Left cardiac atrium (tissue), 4 donors: Measurements from ENCODE around the gene OGDH. TPM values are rescaled to one million over a fixed set of nuclear protein-coding genes. Genes with fewer than 3 reads are reported as not detected.
"Not testable (repeated sequence)": the region's sequence is repeated elsewhere in the genome, so short reads cannot be mapped to it uniquely, and the experiment has no call there.

Experiments
- ATAC-seq, 2 donors: fragments of 200-7000 bp; cut with Tn5 transposase; one replicate each; pipeline ENCODE4 v1.9.1; 2020; ENCODE audit warnings: mild to moderate bottlenecking in 2 of 2, moderate library complexity in 2 of 2
- DNase-seq: peaks from one replicate; pipeline ENCODE4 v3.0.0-alpha.2; 2020
- intact Hi-C, 2 donors: fragments of 100-400 bp; cut with DNase I; formaldehyde crosslinking; loops; one replicate each; pipeline versions ENCODE4 v1.14.1 to v1.15.1; 2022 to 2023
- total RNA-seq, 2 donors: library from RNA; stranded (reverse); fragmentation: NEBNext Ultra II Directional; extraction: Animal tissue kit (Norgen Biotek cat#: 25700); gene quantifications; one replicate each; pipeline ENCODE4 v1.2.1, GENCODE V29; 2021
- donor health status: DM: no; HTN: yes; CAD: no.
- donor health status: DM: no; HTN: yes; CAD: no; lungs with severe emphysema.
- donor health status: DM: yes; HTN: yes; CAD: no.
- donor health status: Dilated cardiomyopathy.

Gene OGDH
- total RNA-seq, 2 donors from 2014 or later, result 343 to 358 TPM

DNA sequence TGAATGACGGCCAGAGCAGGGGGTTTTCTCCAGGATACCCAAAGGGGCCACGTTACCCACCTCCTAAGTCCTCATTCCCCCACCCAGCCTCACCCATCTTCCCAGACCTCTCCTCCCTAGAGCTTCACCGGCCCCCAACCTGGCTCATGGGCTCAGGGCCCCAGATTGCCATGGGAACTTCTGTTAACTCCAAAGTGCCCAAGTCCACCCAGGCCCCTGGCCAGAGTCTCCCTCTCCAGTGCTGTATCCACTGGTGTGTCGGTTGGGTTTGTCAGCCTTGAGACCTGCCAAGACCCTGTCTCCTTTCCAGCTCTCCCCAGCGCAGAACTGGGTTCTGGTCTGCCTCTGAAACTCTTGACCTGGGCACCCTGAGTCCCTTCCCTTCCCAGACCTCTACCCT lies 105.1 kb downstream of the OGDH start:
- ATAC-seq (no peak), DNase-seq (no peak)
- intact Hi-C loops, result no loop called here

DNA sequence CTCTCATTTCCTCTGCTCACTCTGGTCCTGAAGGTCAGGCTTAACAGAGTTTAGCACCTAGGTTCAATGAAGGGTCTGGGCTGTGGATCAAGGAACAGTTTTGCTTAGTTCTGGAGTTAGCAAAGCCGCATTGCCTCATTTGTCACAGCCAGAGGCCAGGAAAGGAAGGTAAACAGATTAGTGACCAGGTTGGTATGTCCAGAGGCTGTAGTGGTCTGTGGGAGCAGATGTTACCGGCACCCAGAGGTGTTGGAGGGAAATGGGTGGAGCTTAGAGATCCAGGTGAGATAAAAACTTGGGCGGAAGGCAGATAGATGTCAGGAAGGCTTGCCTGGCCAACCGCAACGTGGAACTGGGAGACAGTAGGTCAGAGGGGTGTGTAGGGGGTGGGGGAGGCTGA lies 105.6 kb downstream of the OGDH start:
- DNase-seq, result no peak
- ATAC-seq, result no peak
- intact Hi-C loops, result no loop called here

DNA sequence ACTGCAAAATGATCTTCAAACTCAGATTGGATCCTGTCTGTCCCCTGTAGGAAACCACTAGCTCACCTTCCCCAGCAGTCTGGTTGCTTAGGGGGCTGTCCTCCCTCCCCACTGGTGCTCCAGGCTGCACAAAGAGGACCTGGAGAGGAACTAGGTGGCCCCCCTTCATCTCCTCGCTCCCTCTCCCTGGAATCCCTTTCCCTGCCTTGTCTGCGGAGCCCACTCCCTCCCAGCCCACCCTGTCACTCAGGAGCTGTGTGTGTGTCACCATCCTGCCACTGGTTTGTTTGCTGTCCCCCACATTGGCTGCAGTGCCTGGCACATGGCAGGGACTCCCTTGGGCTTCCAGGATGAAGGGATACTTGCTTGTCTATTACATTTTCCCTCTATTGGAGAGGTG lies 106.7 kb downstream of the OGDH start:
- intact Hi-C loops, result no loop called here
- DNase-seq, result no peak

DNA sequence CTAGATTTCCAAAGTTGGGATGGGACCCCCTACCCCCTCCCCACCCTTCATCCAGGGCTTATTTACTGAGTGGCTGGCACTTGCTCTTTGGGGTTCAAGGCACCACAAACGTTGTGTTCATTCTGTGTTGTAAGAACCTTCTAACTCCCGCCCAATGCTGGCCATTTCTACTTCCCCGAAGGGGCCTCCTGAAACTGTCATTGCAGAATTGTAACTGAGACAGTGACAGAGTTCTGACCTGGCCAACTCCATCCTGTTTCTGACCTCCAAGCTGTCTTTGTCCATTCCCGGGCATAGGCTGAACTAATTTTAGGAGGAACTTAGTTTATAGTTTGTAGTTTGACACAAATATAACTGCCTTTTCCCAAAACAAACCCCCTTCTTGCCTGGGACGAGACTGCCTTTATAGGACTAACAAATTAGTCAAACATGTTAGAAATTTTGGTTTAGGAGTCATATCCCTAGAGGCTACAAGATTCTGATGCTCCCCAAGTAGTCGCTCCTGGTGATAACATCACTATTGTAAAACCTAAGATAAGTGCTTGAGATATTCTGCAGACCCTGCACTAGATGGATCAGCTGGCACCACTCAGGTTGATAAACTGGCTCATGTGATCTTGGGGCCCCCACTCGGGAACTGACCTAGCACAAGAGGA lies 107.4 kb downstream of the OGDH start:
- DNase-seq, result no peak
- intact Hi-C loops, result no loop called here
- no peak for ATAC-seq

More for the DNA sequence above, 106.7 kb downstream of the OGDH start:
- ATAC-seq, result no peak

DNA sequence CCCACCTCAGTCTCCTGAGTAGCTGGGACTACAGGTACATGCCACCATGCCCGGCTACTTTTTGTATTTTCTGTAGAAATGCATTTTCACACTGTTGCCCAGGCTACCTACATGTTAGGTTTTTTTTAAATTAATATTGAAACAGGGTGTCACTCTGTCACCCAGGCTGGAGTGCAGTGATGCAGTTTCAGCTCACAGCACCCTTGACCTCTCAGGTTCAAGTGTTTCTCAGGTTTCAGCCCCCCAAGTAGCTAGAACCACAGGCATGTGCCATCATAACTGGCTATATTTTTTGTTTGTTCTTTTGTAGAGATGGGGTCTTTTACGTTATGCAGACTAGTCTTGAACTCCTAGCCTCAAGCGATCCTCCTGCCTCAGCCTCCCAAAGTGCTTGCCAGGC lies 109.8 kb downstream of the OGDH start:
- intact Hi-C loops, result no loop called here

DNA sequence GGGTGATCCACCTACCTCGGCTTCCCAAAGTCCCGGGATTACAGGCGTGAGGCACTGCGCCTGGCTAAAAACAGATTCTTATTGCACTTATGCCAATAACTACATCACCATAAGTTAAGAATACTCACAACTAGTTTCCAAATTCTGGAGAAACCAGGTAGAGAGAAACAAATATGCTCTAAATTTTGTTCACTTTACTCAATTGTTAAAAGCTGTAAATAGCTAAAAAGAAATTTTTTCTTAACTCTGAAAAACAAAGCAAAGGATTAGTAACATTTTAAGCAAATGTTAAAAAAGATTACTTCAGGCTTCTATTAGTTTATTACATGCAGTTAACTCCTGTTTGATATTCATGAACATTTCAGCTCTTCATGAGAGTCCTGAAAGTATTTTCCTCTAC lies 113.9 kb downstream of the OGDH start:
- DNase-seq (no peak), ATAC-seq (no peak)
- intact Hi-C loops, result no loop called here

More for the DNA sequence above, 109.8 kb downstream of the OGDH start:
- DNase-seq (no peak), ATAC-seq (no peak)

DNA sequence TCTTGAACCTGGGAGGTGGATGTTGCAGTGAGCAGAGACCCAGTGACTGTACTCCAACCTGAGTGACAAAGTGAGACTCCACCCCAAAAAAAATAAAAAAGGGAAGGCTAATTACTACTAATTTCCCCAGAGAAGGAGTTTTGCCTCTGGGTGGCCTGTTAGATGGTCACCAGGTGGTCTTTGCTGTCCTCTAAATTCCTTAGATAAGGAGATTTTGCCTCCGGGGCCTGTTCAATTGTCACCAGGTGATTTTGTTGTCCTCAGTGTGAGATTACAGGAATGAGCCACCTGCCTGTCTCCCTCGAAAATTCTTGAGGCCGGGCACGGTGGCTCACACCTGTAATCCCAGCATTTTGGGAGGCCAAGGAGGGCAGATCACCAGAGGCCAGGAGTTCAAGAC lies 117.8 kb downstream of the OGDH start:
- ATAC-seq, result no peak
- no peak for DNase-seq

DNA sequence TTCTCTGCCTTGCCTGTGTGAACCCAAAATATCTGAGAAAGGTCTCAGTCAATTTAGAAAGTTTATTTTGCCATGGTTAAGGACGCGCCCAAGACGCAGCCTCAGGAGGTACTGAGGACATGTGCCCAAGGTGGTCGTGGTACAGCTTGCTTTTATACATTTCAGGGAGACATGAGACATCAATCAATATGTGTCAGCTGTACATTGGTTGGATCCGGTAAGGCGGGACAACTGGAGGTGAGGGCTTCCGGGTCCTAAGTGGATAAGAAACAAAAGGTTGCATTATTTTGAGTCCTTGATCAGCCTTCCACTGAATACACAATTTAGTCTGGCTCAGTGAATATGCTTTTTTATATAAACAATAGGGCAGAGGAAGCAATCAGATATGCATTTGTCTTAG lies 119.8 kb downstream of the OGDH start:
- intact Hi-C loops, ATAC-seq, DNase-seq: not testable (repeated sequence)

More for the DNA sequence above, 117.8 kb downstream of the OGDH start:
- intact Hi-C loops, result no loop called here

DNA sequence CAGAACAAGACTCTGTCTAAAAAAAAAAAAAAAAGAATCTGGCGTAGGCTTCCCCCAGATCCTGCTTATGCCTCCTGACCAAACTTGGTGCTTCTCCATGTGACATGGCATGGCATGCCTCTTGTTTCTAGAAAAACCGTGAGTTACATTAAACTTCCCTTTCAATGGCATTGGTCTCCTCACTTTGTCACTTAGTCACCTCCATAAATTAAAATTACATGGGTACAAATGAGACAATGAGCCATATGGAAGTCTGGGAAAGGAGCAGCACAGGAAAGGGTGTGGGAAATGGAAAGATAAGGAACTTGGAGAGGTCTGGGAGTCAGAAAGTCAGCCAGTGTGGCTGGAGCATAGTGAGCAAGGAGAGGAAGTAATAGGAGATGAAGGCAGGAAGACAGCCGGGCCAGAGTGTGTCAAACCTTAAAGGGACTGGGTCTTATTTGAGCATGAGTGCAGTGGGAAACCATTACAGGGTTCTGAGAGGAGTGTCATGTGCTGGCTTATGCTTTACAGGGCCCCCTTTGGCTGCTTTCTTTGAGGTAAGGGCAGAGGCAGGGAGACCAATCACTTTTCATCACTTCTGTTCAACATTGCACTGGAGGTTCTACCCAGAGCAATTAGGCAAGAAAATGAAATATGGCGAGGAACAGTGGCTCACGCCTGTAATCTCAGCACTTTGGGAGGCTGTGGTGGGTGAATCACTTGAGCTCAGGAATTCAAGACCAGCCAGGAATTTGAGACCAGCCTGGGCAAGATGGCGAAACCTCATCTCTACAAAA lies 120.9 kb downstream of the OGDH start:
- peak; percentile 44 for DNase-seq
- intact Hi-C loops, result no loop called here
- ATAC-seq, result peak; percentile 55 to 89

DNA sequence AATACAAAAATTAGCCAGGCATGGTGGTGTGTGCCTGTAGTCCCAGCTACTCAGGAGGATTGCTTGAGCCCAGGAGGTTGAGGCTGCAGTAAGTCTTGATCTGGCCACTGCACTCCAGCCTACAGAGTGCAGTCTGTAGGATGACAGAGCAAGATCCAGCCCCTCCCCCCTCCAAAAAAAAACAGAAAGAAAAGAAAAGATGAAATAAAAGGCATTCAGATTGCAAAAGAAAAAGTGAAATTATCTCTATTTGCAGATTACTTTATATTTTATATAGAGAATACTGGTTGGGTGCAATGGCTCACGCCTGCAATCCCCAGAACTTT lies 121.5 kb downstream of the OGDH start:
- no peak for DNase-seq
- no peak for ATAC-seq
- intact Hi-C loops, result no loop called here

DNA sequence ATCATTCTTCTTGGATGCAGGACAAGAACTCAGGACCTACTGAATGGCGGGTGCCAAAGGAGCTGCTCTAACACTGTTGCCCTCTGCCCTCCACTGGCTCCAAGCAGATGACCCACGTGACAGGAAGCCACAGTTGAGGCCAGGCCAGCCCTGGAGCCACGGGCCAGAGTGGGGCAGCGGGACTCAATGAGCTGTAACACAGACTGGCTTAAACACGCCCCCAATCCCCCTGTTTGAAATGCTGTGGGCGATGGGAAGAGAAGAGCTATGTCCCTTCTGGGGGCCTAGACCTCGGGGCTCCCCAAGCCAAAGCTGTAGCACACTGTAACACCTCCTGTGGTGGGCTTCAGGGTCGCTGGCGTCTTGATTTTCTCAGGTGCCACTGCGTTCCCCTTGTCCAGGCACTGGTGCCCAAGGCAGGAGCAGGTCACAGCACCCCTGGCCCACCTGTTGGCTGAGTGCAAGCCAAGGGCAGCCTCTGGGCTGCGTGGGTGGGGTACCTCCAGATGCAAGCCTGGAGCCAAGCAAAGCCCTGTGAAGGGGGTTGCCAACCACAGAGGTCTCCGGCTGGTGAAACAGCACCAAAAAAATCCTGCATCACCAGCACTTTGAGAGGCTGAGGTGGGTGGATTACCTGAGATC lies 123.6 kb downstream of the OGDH start:
- intact Hi-C loops, result no loop called here
- peak; percentile 39 for DNase-seq
- peak; percentile 17 to 47 for ATAC-seq

DNA sequence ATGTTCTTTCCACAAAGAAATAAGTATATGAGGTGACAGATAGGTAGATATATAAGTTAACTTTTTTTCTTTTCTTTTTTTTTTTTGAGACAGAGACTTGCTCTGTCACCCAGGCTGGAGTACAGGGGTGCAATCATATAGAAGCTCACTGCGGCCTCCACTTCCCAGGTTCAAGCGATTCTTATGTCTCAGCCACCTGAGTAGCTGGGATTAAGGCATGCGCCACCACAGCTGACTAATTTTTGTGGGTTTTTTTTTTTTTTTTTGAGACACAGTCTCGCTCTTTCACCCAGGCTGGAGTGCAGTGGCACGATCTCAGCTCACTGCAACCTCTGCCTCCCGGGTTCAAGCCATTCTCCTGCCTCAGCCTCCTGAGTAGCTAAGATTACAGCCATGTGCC lies 126.5 kb downstream of the OGDH start:
- ATAC-seq, intact Hi-C loops, DNase-seq: not testable (repeated sequence)

DNA sequence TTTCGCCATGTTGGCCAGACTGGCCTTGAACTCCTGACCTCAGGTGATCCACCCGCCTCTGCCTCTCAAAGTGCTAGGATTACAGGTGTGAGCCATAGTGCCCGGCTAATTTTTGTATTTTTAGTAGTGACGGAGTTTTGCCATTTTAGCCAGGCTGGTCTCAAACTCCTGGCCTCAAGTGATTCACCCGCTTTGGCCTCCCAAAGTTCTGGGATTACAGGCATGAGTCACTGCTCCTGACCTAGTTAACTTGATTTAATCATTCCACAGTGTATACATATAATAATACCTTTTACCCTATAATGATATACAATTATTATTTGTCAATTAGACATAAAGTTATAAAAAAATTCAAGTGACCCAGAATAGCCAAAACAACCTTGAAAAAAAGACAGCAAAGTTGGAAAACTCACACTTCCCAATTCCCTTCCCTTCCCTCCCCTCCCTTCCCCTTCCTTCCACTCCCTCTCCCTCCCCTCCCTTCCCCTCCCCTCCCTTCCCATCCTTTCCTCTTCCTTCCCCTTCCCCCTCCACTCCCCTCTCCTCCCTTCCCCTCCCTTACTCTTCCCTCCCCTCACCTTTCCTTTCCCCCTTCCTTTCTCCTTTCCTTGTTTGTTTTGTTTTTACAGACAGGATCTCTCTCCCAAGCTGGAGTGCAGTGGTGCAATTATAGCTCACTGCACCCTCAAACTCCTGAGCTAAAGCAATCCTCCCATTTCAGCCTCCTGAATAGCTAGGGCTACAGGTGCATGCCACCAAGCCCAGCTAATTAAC lies 127.5 kb downstream of the OGDH start:
- intact Hi-C loops, result no loop called here
- DNase-seq, result no peak
- peak in 1 of 2 donors; percentile 24 for ATAC-seq

DNA sequence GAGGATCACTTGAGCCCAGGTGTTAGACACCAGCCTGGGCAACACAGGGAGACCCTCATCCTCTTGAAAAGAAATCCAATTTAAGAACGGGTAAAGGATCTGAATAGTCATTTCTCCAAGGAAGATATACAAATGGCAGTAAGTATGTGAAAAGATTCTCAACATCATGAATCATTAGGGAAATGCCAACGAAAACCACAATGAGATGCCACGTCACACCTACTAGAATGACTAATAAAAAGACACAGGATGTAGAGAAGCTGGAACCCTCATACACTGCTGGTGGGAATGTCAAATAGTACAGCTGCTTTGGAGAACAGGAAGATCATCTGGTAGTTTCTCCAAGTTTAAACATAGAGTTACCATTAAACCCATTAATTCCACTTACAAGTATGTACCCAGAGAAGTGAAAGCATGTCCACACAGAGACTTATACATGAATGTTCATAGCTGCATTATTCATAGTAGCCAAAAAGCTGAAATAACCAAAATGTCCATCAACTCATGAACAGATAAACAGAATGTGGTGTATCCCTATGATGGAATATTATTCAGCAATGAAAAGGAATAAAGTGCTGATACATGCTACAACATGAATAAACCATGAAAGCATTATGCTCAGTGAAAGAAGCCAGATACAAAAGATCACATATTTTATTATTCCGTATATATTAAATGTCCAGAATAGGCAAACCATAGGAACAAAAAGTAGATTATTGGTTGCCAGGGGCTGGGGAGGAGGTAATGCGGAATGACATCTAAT lies 129.2 kb downstream of the OGDH start:
- DNase-seq, result no peak
- intact Hi-C loops, result no loop called here
- no peak for ATAC-seq

DNA sequence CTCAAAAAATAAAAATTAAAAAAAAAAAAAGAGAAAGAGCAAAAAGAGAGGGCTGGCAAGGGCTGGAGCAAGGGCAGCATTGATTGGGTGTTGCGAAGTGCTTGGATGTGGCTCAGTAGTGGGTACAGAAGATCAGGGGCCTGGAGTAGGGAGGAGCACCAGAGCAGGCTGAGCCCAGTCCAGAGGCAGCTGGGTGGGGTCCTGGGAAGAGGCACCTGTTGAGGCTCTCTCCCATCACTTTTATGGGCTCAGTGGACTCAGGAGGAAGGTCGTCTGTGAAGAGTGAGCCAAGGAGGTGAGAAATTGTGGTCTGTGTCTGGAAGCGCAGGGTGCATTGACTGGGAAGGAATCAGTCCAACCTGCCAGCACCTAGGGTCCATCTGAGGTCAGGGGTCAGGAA lies 130.5 kb downstream of the OGDH start:
- intact Hi-C loops, result no loop called here
- DNase-seq (no peak), ATAC-seq (no peak)

DNA sequence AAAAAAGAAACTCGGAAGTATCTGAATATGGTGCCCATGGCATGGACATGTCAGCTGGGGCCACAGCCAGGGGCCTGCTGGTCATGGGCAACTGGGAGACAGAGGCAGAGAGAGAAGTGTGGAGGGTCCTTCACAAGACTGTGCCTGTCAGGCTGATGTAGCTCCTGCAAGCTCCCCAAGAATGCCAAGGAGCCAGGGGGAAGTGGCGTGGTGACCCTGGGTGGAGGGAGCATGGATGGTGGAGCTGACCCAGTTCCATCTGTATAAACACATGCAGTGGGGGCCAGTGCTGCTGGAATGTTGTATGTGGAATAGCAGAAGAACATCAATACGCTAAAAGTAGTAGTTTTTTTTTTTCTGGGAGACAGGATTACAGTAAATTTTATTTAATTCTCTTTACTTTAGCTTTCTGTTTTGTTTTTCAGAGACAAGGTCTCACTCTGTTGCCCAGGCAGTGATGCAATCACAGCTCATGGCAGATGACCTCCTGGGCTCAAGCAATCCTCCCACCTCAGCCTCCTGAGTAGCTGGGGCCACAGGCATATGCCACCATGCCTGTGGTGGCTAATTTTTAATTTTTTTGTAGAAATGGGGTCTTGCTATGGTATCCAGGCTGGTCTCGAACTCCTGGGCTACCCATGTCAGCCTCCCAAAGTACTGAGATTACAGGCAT lies 131.8 kb downstream of the OGDH start:
- DNase-seq (no peak), ATAC-seq (no peak)
- intact Hi-C loops, result no loop called here

DNA sequence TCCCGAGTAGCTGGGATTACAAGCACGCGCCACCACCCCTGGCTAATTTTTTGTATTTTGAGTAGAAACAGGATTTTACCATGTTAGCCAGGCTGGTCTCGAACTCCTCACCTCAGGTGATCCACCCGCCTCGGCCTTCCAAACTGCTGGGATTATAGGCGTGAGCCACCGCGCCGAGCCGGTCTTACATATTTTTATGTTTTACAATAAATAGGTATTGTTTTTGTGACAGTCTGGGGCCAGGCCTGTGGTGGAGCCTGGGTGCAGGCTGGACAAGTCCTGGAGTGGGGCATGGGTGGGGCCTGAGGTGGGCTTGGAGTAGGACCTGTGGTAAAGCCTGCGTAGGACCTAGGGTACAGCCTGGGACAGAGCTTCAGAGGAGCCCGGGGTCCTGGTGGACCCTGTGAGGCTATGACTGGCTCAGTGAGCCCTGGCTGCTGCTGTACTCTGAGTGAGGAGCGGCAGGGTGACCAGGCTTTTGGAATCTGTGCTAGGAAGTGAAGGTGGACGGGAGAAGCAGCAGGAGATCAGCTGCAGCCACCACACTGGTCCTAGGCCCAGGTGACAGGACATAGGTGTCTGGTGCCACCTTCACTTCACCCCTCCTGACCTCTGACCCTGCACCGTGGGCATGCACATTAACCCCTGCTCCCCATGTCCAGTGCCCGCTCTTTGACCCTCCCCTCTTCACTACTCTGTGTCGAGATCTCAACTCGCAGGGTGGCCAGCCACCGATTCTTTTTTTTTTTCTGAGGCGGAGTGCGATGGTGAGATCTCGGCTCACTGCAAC lies 132.6 kb downstream of the OGDH start:
- intact Hi-C loops, result no loop called here
- ATAC-seq (no peak), DNase-seq (no peak)

DNA sequence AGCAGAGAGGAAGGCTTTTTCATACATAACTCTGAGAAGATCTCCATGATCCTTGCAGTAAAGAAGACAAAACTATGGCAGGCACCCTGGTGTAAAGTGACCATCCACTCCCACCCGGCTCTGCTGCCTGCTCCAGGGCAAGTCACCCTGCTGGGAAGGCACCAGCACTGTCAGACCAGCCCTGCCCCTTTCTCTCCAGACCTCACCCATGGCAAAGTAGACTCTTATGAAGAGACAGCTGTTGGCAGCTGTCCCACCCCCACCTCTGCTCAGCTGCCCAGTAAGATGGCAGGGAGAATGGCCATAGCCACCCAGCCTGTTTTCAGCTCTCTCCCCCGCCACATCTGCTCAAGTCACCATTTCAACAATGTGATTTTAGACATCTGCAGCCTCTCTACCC lies 133.6 kb downstream of the OGDH start:
- no peak for DNase-seq
- ATAC-seq, result no peak

More for the DNA sequence above, 133.6 kb downstream of the OGDH start:
- intact Hi-C loops, result no loop called here
